Upper lobe of left lung (tissue), 6 donors: ENCODE results near the gene LDB2. TPM values are rescaled to one million over a fixed set of nuclear protein-coding genes. Genes with fewer than 3 reads are reported as not detected.
A peak's percentile ranks its signal among the peaks of the same experiment; 100 is the strongest.

Experiments used
- ATAC-seq, 2 donors: fragments of 200-7000 bp; cut with Tn5 transposase; one replicate each; pipeline ENCODE4 v1.9.1; 2022; ENCODE audit warnings: mild to moderate bottlenecking in 2 of 2, moderate library complexity in 2 of 2; ENCODE audit not compliant: low FRiP score in 2 of 2
- DNase-seq, 2 donors: peaks; one replicate each; pipeline ENCODE4 v3.0.0-alpha.2; 2019 to 2020
- H3K27ac ChIP-seq, 4 donors: fragments of 200-600 bp; sonication (generic); one replicate each; pipeline ENCODE4 v1.5.1; 2016 to 2019
- H3K27me3 ChIP-seq, 4 donors: fragments of 200-600 bp; sonication (generic); one replicate each; pipeline ENCODE4 v1.5.1; 2017 to 2019
- H3K36me3 ChIP-seq, 4 donors: fragments of 200-600 bp; sonication (generic); one replicate each; pipeline ENCODE4 v1.5.1; 2016 to 2019
- H3K4me1 ChIP-seq, 4 donors: fragments of 200-600 bp; sonication (generic); one replicate each; pipeline ENCODE4 v1.5.1; 2018 to 2019
- H3K4me3 ChIP-seq, 4 donors: fragments of 200-600 bp; sonication (generic); one replicate each; pipeline ENCODE4 v1.5.1; 2017 to 2019; ENCODE audit warnings: mild to moderate bottlenecking in 2 of 4, moderate library complexity in 1 of 4
- H3K9me3 ChIP-seq, 4 donors: fragments of 200-600 bp; sonication (generic); one replicate each; pipeline ENCODE4 v1.5.1; 2018 to 2019
- CTCF ChIP-seq, 6 experiments: fragments of 450-650 bp in 4 of 6; fragments of 200-600 bp in 2 of 6; sonication (generic) in 2 of 6; IDR thresholded peaks; one replicate each; pipeline ENCODE4 v1.5.1; 2016 to 2019; ENCODE audit warnings: antibody characterized with exemption in 6 of 6
- EP300 ChIP-seq, 4 donors: sonication (generic); formaldehyde crosslinking; IDR thresholded peaks; one replicate each; pipeline ENCODE4 v1.5.1; 2017; ENCODE audit warnings: antibody characterized with exemption in 4 of 4, control low read depth in 2 of 4
- POLR2A ChIP-seq, 4 donors: fragments of 450-650 bp; IDR thresholded peaks; one replicate each; pipeline ENCODE4 v1.5.1; 2016 to 2017; ENCODE audit warnings: antibody characterized with exemption in 4 of 4, mild to moderate bottlenecking in 2 of 4
- POLR2AphosphoS5 ChIP-seq, 2 donors: sonication (generic); formaldehyde crosslinking; IDR thresholded peaks; one replicate each; pipeline ENCODE4 v1.5.1; 2017; ENCODE audit warnings: antibody characterized with exemption in 2 of 2
- WGBS, 2 donors: methylation state at CpG; one replicate each; pipeline ENCODE4 v1.1.5; 2017 to 2018; 5-methylcytosine and 5-hydroxymethylcytosine counted together
- total RNA-seq, 6 donors: library from RNA; depleted of rRNA in 4 of 6; stranded (reverse); fragments of >200 nt in 4 of 6; gene quantifications; one replicate each; pipeline versions ENCODE4 v1.1.0 to v1.2.1, GENCODE V29; 2016 to 2021
- donor health status: DM: no; HTN: no; CAD: no; lungs with moderate emphysema.
- donor health status: DM: no; HTN: yes; CAD: no; lungs with severe emphysema.

LDB2 gene
- total RNA-seq, 6 donors from 2014 or later: 34.6 to 94.4 (median 45.9) TPM

- peak overlapping the region in 1 of 4 donors; percentile 49 for H3K27ac ChIP-seq
- DNase-seq (no peak), ATAC-seq (no peak)
- WGBS, 2 donors: 89 to 92% methylated on average over 2 of the region's 2 CpGs
- no peaks in the 10 kb centered on the region for H3K9me3 ChIP-seq
- no peaks in the 10 kb centered on the region for H3K27me3 ChIP-seq
- no peaks in the 10 kb centered on the region for H3K36me3 ChIP-seq
- TF ChIP-seq EP300 (IDR thresholded peaks at IDR 0.05) (no peak), POLR2A (IDR thresholded peaks at IDR 0.05) (no peak)
- peaks cover 0 to 28% (median 15%) of the 10 kb centered on the region in 4 donors for H3K4me1 ChIP-seq
- H3K4me3 ChIP-seq: no peak overlapping the region
Measured at GRCh38 chr4:16671741-16672140, 226.7 kb downstream of the LDB2 start.

GRCh38 chr4:16670727-16671126, 227.7 kb downstream of the LDB2 start:
- Histone ChIP-seq H3K27me3 (no peaks in the 10 kb centered on the region), H3K4me1 (peaks cover 0 to 35% (median 15%) of the 10 kb centered on the region in 4 donors), H3K9me3 (no peaks in the 10 kb centered on the region), H3K36me3 (no peaks in the 10 kb centered on the region), H3K27ac (no peak overlapping the region), H3K4me3 (no peak overlapping the region)
- WGBS, 2 donors: 80 to 89% methylated on average over 1 of the region's 1 CpG
- TF ChIP-seq CTCF (IDR thresholded peaks at IDR 0.05) (no peak), POLR2AphosphoS5 (IDR thresholded peaks at IDR 0.05) (no peak), POLR2A (IDR thresholded peaks at IDR 0.05) (no peak), EP300 (IDR thresholded peaks at IDR 0.05) (no peak)
- DNase-seq: no peak
- no peak for ATAC-seq

- H3K4me3 ChIP-seq: no peak overlapping the region
- H3K36me3 ChIP-seq: no peaks in the 10 kb centered on the region
- TF ChIP-seq POLR2A (IDR thresholded peaks at IDR 0.05) (no peak), EP300 (IDR thresholded peaks at IDR 0.05) (no peak), CTCF (IDR thresholded peaks at IDR 0.05) (no peak), POLR2AphosphoS5 (IDR thresholded peaks at IDR 0.05) (no peak)
- peak in 1 of 2 donors; percentile 74 for ATAC-seq
- peak overlapping the region in 1 of 4 donors; percentile 4 for H3K27ac ChIP-seq
- H3K4me1 ChIP-seq: peaks cover 0 to 37% (median 15%) of the 10 kb centered on the region in 4 donors
- H3K9me3 ChIP-seq: no peaks in the 10 kb centered on the region
- H3K27me3 ChIP-seq: no peaks in the 10 kb centered on the region
- no peak for DNase-seq
Measured at GRCh38 chr4:16669036-16669435, 229.4 kb downstream of the LDB2 start.

GRCh38 chr4:16668488-16668887, 230.0 kb downstream of the LDB2 start:
- Histone ChIP-seq H3K27me3 (no peaks in the 10 kb centered on the region), H3K36me3 (no peaks in the 10 kb centered on the region), H3K27ac (peak overlapping the region in 1 of 4 donors; percentile 4), H3K4me3 (no peak overlapping the region), H3K4me1 (peaks cover 0 to 41% (median 17%) of the 10 kb centered on the region in 4 donors), H3K9me3 (no peaks in the 10 kb centered on the region)
- WGBS, 2 donors: 80 to 83% methylated on average over 1 of the region's 1 CpG
- ATAC-seq: no peak
- no peak for TF ChIP-seq POLR2A (IDR thresholded peaks at IDR 0.05)
- no peak for TF ChIP-seq EP300 (IDR thresholded peaks at IDR 0.05)
- no peak for TF ChIP-seq POLR2AphosphoS5 (IDR thresholded peaks at IDR 0.05)
- TF ChIP-seq CTCF (IDR thresholded peaks at IDR 0.05): no peak
- DNase-seq: no peak

- Histone ChIP-seq H3K27me3 (no peaks in the 10 kb centered on the region), H3K27ac (no peak overlapping the region), H3K4me1 (peaks cover 0 to 43% (median 17%) of the 10 kb centered on the region in 4 donors), H3K36me3 (no peaks in the 10 kb centered on the region), H3K4me3 (no peak overlapping the region), H3K9me3 (no peaks in the 10 kb centered on the region)
- ATAC-seq: no peak
- DNase-seq: no peak
- WGBS, 2 donors: 88 to 93% methylated on average over 3 of the region's 3 CpGs
- TF ChIP-seq POLR2AphosphoS5 (IDR thresholded peaks at IDR 0.05) (no peak), EP300 (IDR thresholded peaks at IDR 0.05) (no peak), CTCF (IDR thresholded peaks at IDR 0.05) (no peak), POLR2A (IDR thresholded peaks at IDR 0.05) (no peak)
Measured at GRCh38 chr4:16667464-16667863, 231.0 kb downstream of the LDB2 start.
